Measurements from ENCODE around the gene TMEM132C.

TMEM132C gene

DNA sequence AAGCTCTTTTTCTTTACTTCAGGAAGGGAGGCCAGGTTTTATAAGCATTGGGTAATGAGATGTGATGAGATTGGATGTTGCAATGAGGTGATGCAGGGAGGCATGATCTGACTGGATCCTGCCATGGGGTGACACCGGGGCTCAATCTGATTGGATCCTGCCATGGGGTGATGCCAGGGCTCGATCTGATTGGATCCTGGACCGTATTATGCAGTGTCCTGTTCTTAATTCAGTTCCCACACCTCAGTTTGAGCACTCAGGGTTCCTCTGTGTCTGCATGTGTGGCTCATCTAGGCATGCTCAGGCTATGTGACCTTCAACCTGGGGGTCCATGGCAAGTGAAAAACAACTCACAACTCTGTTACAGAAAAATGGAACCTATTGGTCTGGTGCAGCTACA is 390.4 kb downstream of the TMEM132C start:
- no peak for TF ChIP-seq CTCF (IDR thresholded peaks at IDR 0.05; ENCODE audit: low read depth, low read length)
- H3K4me3 ChIP-seq (replicated peaks in 1 of 2; ENCODE audit: low read depth in 2 of 2, low read length in 2 of 2): no peak overlapping the region
- no peak for DNase-seq (ENCODE audit: low read depth in 2 of 2)

GRCh38 chr12:128660532-128661225 is 393.7 kb downstream of the TMEM132C start:
- DNase-seq (ENCODE audit: low read depth in 2 of 2): no peak
- TF ChIP-seq CTCF (IDR thresholded peaks at IDR 0.05; ENCODE audit: low read depth, low read length): no peak
- no peak overlapping the region for H3K4me3 ChIP-seq (replicated peaks in 1 of 2; ENCODE audit: low read depth in 2 of 2, low read length in 2 of 2)

- H3K4me3 ChIP-seq (replicated peaks in 1 of 2; ENCODE audit: low read depth in 2 of 2, low read length in 2 of 2): no peak overlapping the region
- no peak for TF ChIP-seq CTCF (IDR thresholded peaks at IDR 0.05; ENCODE audit: low read depth, low read length)
- no peak for DNase-seq (ENCODE audit: low read depth in 2 of 2)
These were observed 394.2 kb downstream of the TMEM132C start for GRCh38 chr12:128661226-128661569.

- no peak for DNase-seq (ENCODE audit: low read depth in 2 of 2)
- TF ChIP-seq CTCF (IDR thresholded peaks at IDR 0.05; ENCODE audit: low read depth, low read length): no peak
- H3K4me3 ChIP-seq (replicated peaks in 1 of 2; ENCODE audit: low read depth in 2 of 2, low read length in 2 of 2): no peak overlapping the region
These were observed 395.1 kb downstream of the TMEM132C start for GRCh38 chr12:128662101-128662500.

GRCh38 chr12:128664501-128664900 is 397.5 kb downstream of the TMEM132C start:
- DNase-seq (ENCODE audit: low read depth in 2 of 2): no peak
- no peak overlapping the region for H3K4me3 ChIP-seq (replicated peaks in 1 of 2; ENCODE audit: low read depth in 2 of 2, low read length in 2 of 2)
- TF ChIP-seq CTCF (IDR thresholded peaks at IDR 0.05; ENCODE audit: low read depth, low read length): no peak

DNA sequence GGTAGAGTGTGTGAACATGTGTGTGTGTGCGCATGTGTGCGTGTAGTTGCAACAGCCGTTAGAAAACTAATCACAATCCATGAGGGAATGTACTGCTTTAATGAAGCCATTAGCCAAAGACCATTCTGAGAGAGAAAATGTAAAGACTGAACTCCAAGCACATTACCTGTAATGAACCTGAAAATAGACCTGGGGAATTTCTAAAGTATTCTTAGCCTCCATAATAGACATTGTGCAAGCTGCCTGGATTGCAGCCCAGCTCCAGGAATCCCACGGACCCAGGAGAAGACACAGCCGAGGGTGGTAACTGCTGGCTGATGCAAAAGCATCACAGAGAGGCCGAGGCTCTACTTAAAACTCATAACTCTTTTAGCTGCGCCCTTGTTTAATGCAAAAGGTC is 400.2 kb downstream of the TMEM132C start:
- TF ChIP-seq CTCF (IDR thresholded peaks at IDR 0.05; ENCODE audit: low read depth, low read length): no peak
- no peak for DNase-seq (ENCODE audit: low read depth in 2 of 2)

GRCh38 chr12:128671528-128672042 is 404.6 kb downstream of the TMEM132C start:
- no peak overlapping the region for H3K4me3 ChIP-seq (replicated peaks in 1 of 2; ENCODE audit: low read depth in 2 of 2, low read length in 2 of 2)
- no peak for TF ChIP-seq CTCF (IDR thresholded peaks at IDR 0.05; ENCODE audit: low read depth, low read length)
- no peak for DNase-seq (ENCODE audit: low read depth in 2 of 2)

More for the DNA sequence above, 400.2 kb downstream of the TMEM132C start:
- no peak overlapping the region for H3K4me3 ChIP-seq (replicated peaks in 1 of 2; ENCODE audit: low read depth in 2 of 2, low read length in 2 of 2)

Data from cardiac fibroblast (primary cell).